ENCODE data around the gene OR2V2.
"Not testable (repeated sequence)": the region's sequence is repeated elsewhere in the genome, so short reads cannot be mapped to it uniquely, and the experiment has no call there.

OR2V2 gene, protein sequence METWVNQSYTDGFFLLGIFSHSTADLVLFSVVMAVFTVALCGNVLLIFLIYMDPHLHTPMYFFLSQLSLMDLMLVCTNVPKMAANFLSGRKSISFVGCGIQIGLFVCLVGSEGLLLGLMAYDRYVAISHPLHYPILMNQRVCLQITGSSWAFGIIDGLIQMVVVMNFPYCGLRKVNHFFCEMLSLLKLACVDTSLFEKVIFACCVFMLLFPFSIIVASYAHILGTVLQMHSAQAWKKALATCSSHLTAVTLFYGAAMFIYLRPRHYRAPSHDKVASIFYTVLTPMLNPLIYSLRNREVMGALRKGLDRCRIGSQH

DNA sequence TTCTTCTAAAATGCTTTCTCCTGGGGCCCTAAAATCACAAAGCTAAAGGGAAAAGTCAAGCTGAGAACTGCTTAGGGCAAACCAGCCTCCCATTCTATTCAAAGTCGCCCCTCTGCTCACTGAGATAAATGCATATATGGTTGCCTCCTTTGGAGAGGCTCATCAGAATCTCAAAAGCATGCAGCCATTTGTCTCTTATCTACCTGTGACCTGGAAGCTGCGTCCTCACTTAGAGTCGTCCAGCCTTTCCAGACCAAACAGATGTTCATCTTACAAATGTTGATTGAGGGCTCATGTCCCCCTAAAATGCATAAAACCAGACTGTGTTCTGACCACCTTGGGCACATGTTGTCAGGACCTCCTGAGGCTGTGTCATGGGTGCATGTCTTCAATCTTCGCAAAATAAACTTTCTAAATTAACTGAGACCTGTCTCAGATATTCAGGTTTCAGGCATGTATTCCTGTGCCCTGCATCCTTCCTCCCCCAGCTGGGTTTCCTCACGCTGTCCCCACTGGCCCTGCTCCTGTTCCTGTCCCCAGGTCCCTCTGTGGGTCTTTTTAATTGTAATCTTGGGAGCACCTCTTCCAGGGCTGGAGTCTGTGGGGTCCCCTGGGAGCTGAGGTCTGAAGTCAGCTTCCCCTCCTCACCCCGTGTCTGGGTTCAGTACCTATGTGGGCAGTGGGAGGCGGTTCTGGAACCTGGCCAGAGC, at the start of gene OR2V2:
Gene OR2V2, plus strand, starts transcription at position 660 of the 710 bp plus-strand sequence. CDS start 7,357 bp downstream, outside the sequence.
- H3K36me3 ChIP-seq (ENCODE audit: control insufficient read depth, insufficient read depth, low read length); H3K27ac ChIP-seq (ENCODE audit: low read depth, low read length); H3K4me3 ChIP-seq (ENCODE audit: low read depth, low read length); H3K4me1 ChIP-seq (ENCODE audit: control insufficient read depth, insufficient read depth, low read length); H3K9ac ChIP-seq (ENCODE audit: low read length); H3K27me3 ChIP-seq (ENCODE audit: control insufficient read depth, insufficient read depth, low read length): not testable (repeated sequence)
- H3K9me3 ChIP-seq (ENCODE audit: control insufficient read depth, insufficient read depth, low read depth, low read length): peaks cover 17% of the 10 kb centered on the region

- H3K27me3 ChIP-seq (ENCODE audit: control insufficient read depth, insufficient read depth, low read length): peaks cover 20% of the 10 kb centered on the region
- H3K4me1 ChIP-seq (ENCODE audit: control insufficient read depth, insufficient read depth, low read length); H3K4me3 ChIP-seq (ENCODE audit: low read depth, low read length); H3K9me3 ChIP-seq (ENCODE audit: control insufficient read depth, insufficient read depth, low read depth, low read length); H3K36me3 ChIP-seq (ENCODE audit: control insufficient read depth, insufficient read depth, low read length); H3K27ac ChIP-seq (ENCODE audit: low read depth, low read length); H3K9ac ChIP-seq (ENCODE audit: low read length): not testable (repeated sequence)
Observed at GRCh38 chr5:181097759-181098491, 49.5 kb upstream of the OR2V2 start.

- Histone ChIP-seq H3K27ac (ENCODE audit: low read depth, low read length) (no peak overlapping the region), H3K9ac (ENCODE audit: low read length) (no peak overlapping the region)
Observed at GRCh38 chr5:181098762-181099601, 48.4 kb upstream of the OR2V2 start.

GRCh38 chr5:181099602-181100086, 47.7 kb upstream of the OR2V2 start:
- no peaks in the 10 kb centered on the region for H3K4me1 ChIP-seq (ENCODE audit: control insufficient read depth, insufficient read depth, low read length)
- peaks cover 28% of the 10 kb centered on the region for H3K27me3 ChIP-seq (ENCODE audit: control insufficient read depth, insufficient read depth, low read length)
- no peak overlapping the region for H3K9ac ChIP-seq (ENCODE audit: low read length)
- no peaks in the 10 kb centered on the region for H3K36me3 ChIP-seq (ENCODE audit: control insufficient read depth, insufficient read depth, low read length)
- H3K4me3 ChIP-seq (ENCODE audit: low read depth, low read length): peak overlapping the region; percentile 67; the same call in 1 of the 2 replicates
- H3K9me3 ChIP-seq (ENCODE audit: control insufficient read depth, insufficient read depth, low read depth, low read length): no peaks in the 10 kb centered on the region
- H3K27ac ChIP-seq (ENCODE audit: low read depth, low read length): no peak overlapping the region

More at GRCh38 chr5:181098762-181099601, 48.4 kb upstream of the OR2V2 start:
- peaks cover 21% of the 10 kb centered on the region for H3K27me3 ChIP-seq (ENCODE audit: control insufficient read depth, insufficient read depth, low read length)
- no peaks in the 10 kb centered on the region for H3K4me1 ChIP-seq (ENCODE audit: control insufficient read depth, insufficient read depth, low read length)
- no peaks in the 10 kb centered on the region for H3K9me3 ChIP-seq (ENCODE audit: control insufficient read depth, insufficient read depth, low read depth, low read length)
- no peaks in the 10 kb centered on the region for H3K36me3 ChIP-seq (ENCODE audit: control insufficient read depth, insufficient read depth, low read length)
- peak overlapping the region; percentile 44 for H3K4me3 ChIP-seq (ENCODE audit: low read depth, low read length)

DNA sequence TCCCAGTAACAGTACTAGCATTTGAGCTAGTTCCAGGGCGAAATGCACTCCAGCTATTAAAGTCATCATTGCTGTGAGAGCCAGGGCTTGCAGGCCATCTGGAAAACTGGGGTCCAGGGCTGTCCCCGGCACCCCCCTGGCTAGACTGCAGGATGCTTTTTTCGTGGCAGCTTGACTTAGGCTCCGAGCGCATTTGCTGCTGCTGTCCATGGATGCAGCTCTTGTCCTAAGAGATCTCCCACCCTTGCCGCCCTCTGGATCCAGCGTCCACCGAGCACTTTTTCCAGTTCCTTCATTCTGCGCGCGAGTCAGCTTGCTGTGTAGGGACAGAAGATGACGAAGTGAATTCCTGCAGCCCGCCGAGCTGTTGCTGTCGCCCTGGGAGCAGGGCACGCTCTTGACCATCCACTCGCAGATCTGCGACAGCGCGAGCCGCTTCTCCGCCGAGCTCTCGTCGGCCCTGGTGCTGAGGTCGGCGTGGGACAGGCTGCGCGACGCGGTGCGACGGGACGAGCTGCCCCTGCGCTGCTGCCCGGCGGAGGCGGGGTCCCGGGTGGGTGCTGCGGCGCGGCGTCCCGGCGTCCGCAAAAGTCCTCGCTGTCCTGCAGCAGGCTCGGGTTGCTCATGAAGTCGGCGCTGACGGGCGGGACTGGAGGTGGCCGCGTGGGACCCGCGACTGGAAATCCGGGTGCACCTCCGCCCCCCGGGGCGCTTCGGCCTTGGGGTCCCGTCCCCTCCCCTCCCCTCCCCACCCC, 47.1 kb upstream of the OR2V2 start:
- Histone ChIP-seq H3K9ac (ENCODE audit: low read length) (no peak overlapping the region), H3K27me3 (ENCODE audit: control insufficient read depth, insufficient read depth, low read length) (peaks cover 34% of the 10 kb centered on the region), H3K4me3 (ENCODE audit: low read depth, low read length) (peak overlapping the region; percentile 67), H3K9me3 (ENCODE audit: control insufficient read depth, insufficient read depth, low read depth, low read length) (no peaks in the 10 kb centered on the region), H3K27ac (ENCODE audit: low read depth, low read length) (no peak overlapping the region), H3K4me1 (ENCODE audit: control insufficient read depth, insufficient read depth, low read length) (no peaks in the 10 kb centered on the region), H3K36me3 (ENCODE audit: control insufficient read depth, insufficient read depth, low read length) (no peaks in the 10 kb centered on the region)

GRCh38 chr5:181101030-181101641, 46.2 kb upstream of the OR2V2 start:
- not testable (repeated sequence) for H3K4me1 ChIP-seq (ENCODE audit: control insufficient read depth, insufficient read depth, low read length); H3K36me3 ChIP-seq (ENCODE audit: control insufficient read depth, insufficient read depth, low read length)
- H3K4me3 ChIP-seq (ENCODE audit: low read depth, low read length): peak overlapping the region; percentile 44

GRCh38 chr5:181101930-181102674, 45.3 kb upstream of the OR2V2 start:
- H3K9ac ChIP-seq (ENCODE audit: low read length); H3K9me3 ChIP-seq (ENCODE audit: control insufficient read depth, insufficient read depth, low read depth, low read length); H3K4me1 ChIP-seq (ENCODE audit: control insufficient read depth, insufficient read depth, low read length); H3K36me3 ChIP-seq (ENCODE audit: control insufficient read depth, insufficient read depth, low read length); H3K4me3 ChIP-seq (ENCODE audit: low read depth, low read length); H3K27ac ChIP-seq (ENCODE audit: low read depth, low read length): not testable (repeated sequence)
- H3K27me3 ChIP-seq (ENCODE audit: control insufficient read depth, insufficient read depth, low read length): peaks cover 47% of the 10 kb centered on the region

More at GRCh38 chr5:181101030-181101641, 46.2 kb upstream of the OR2V2 start:
- H3K9me3 ChIP-seq (ENCODE audit: control insufficient read depth, insufficient read depth, low read depth, low read length); H3K9ac ChIP-seq (ENCODE audit: low read length); H3K27ac ChIP-seq (ENCODE audit: low read depth, low read length): not testable (repeated sequence)
- H3K27me3 ChIP-seq (ENCODE audit: control insufficient read depth, insufficient read depth, low read length): peaks cover 43% of the 10 kb centered on the region

DNA sequence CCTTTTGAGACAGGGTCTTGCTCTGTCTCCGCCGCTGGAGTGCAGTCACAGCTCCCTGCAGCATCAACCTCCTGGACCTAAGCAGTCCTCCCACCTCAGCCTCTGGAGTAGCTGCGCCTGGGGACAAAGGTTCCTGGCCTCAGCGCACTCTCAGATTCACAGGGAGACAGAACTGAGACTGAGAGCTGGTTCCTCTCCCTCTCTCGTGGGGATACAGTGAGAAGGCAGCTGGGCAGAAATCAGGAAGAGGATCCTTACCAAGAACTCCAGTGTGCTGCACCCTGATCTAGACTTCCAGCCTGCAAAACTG, 43.2 kb upstream of the OR2V2 start:
- H3K4me3 ChIP-seq (ENCODE audit: low read depth, low read length): peak overlapping the region; percentile 56
- not testable (repeated sequence) for H3K36me3 ChIP-seq (ENCODE audit: control insufficient read depth, insufficient read depth, low read length); H3K27ac ChIP-seq (ENCODE audit: low read depth, low read length); H3K9ac ChIP-seq (ENCODE audit: low read length); H3K9me3 ChIP-seq (ENCODE audit: control insufficient read depth, insufficient read depth, low read depth, low read length)
- peaks cover 44% of the 10 kb centered on the region for H3K27me3 ChIP-seq (ENCODE audit: control insufficient read depth, insufficient read depth, low read length)
- peaks cover 11% of the 10 kb centered on the region for H3K4me1 ChIP-seq (ENCODE audit: control insufficient read depth, insufficient read depth, low read length)

- not testable (repeated sequence) for H3K36me3 ChIP-seq (ENCODE audit: control insufficient read depth, insufficient read depth, low read length); H3K27ac ChIP-seq (ENCODE audit: low read depth, low read length); H3K9ac ChIP-seq (ENCODE audit: low read length); H3K9me3 ChIP-seq (ENCODE audit: control insufficient read depth, insufficient read depth, low read depth, low read length)
- peaks cover 38% of the 10 kb centered on the region for H3K27me3 ChIP-seq (ENCODE audit: control insufficient read depth, insufficient read depth, low read length)
- peak overlapping the region; percentile 56 for H3K4me3 ChIP-seq (ENCODE audit: low read depth, low read length)
- H3K4me1 ChIP-seq (ENCODE audit: control insufficient read depth, insufficient read depth, low read length): peaks cover 17% of the 10 kb centered on the region
Observed at GRCh38 chr5:181104606-181105390, 42.6 kb upstream of the OR2V2 start.

All from HUES6 (cell line).